Nephron progenitor cell (in vitro differentiated cells): ENCODE data around the gene REP15.

Experiments used
- DNase-seq: peaks from one replicate; pipeline ENCODE4 v3.0.0; 2021
- H3K27ac Mint-ChIP-seq: 2 replicates; pipeline ENCODE4 v1.8.0; 2021; ENCODE audit warnings: mild to moderate bottlenecking, moderate library complexity, mixed read lengths
- H3K27me3 Mint-ChIP-seq: 2 replicates; pipeline ENCODE4 v1.8.0; 2021; ENCODE audit warnings: mild to moderate bottlenecking, low read depth, mixed read lengths; ENCODE audit not compliant: poor library complexity
- H3K36me3 Mint-ChIP-seq: 2 replicates; pipeline ENCODE4 v1.8.0; 2021; ENCODE audit warnings: low read depth, mixed read lengths
- H3K4me1 Mint-ChIP-seq: 2 replicates; pipeline ENCODE4 v1.8.0; 2021; ENCODE audit warnings: mixed read lengths
- H3K4me3 Mint-ChIP-seq: 2 replicates; pipeline ENCODE4 v1.8.0; 2021; ENCODE audit warnings: mild to moderate bottlenecking, moderate library complexity, mixed read lengths
- H3K9me3 Mint-ChIP-seq: 2 replicates; pipeline ENCODE4 v1.8.0; 2021; ENCODE audit warnings: mild to moderate bottlenecking, moderate library complexity, mixed read lengths
- CTCF ChIP-seq: fragments of 200-600 bp; sonication (generic); IDR thresholded peaks from 2 replicates; pipeline ENCODE4 v1.5.0; 2021; ENCODE audit warnings: antibody characterized with exemption

Gene REP15

GRCh38 chr12:27688671-27689070, 7.6 kb upstream of the REP15 start:
- no peaks in the 10 kb centered on the region for H3K4me1 Mint-ChIP-seq
- TF ChIP-seq CTCF: no peak
- no peak overlapping the region for H3K4me3 Mint-ChIP-seq

GRCh38 chr12:27689558-27690180, 6.6 kb upstream of the REP15 start:
- DNase-seq: no peak
- H3K36me3 Mint-ChIP-seq: peaks cover 52% of the 10 kb centered on the region
- H3K4me3 Mint-ChIP-seq: no peak overlapping the region
- no peaks in the 10 kb centered on the region for H3K4me1 Mint-ChIP-seq
- H3K27ac Mint-ChIP-seq: no peak overlapping the region
- TF ChIP-seq CTCF: no peak
- H3K9me3 Mint-ChIP-seq: no peaks in the 10 kb centered on the region
- peaks cover 2% of the 10 kb centered on the region for H3K27me3 Mint-ChIP-seq

More at GRCh38 chr12:27688671-27689070, 7.6 kb upstream of the REP15 start:
- Mint-ChIP-seq H3K27me3 (peaks cover 2% of the 10 kb centered on the region), H3K36me3 (peaks cover 47% of the 10 kb centered on the region), H3K27ac (no peak overlapping the region), H3K9me3 (no peaks in the 10 kb centered on the region)
- DNase-seq: no peak

GRCh38 chr12:27693403-27693802, 2.8 kb upstream of the REP15 start:
- Mint-ChIP-seq H3K4me3 (no peak overlapping the region), H3K4me1 (no peaks in the 10 kb centered on the region), H3K27ac (no peak overlapping the region), H3K36me3 (peaks cover 47% of the 10 kb centered on the region), H3K27me3 (peaks cover 2% of the 10 kb centered on the region), H3K9me3 (no peaks in the 10 kb centered on the region)
- no peak for DNase-seq
- no peak for TF ChIP-seq CTCF

GRCh38 chr12:27695556-27696292, 523 bp upstream of the REP15 start:
- Mint-ChIP-seq H3K4me1 (no peaks in the 10 kb centered on the region), H3K4me3 (no peak overlapping the region), H3K27ac (peak overlapping the region; percentile 28), H3K27me3 (no peaks in the 10 kb centered on the region), H3K36me3 (peaks cover 31% of the 10 kb centered on the region), H3K9me3 (no peaks in the 10 kb centered on the region)
- no peak for DNase-seq
- TF ChIP-seq CTCF: no peak

- Mint-ChIP-seq H3K4me1 (no peaks in the 10 kb centered on the region), H3K9me3 (no peaks in the 10 kb centered on the region), H3K27ac (peak overlapping the region; percentile 66), H3K36me3 (peaks cover 25% of the 10 kb centered on the region), H3K4me3 (no peak overlapping the region), H3K27me3 (no peaks in the 10 kb centered on the region)
- no peak for DNase-seq
- TF ChIP-seq CTCF: no peak
Observed at GRCh38 chr12:27696864-27697564, 767 bp downstream of the REP15 start.
